Adrenal gland (tissue), 5 donors: ENCODE results near the gene SEZ6.

Experiments
- POLR2A ChIP-seq, 2 donors: fragments of 450-650 bp; IDR thresholded peaks; one replicate each; pipeline ENCODE4 v1.6.1; 2017; ENCODE audit warnings: antibody characterized with exemption in 2 of 2, mild to moderate bottlenecking in 2 of 2, moderate library complexity in 1 of 2
- TF ChIP-seq, protein P1 (sequence below), 6 experiments: fragments of 450-650 bp in 4 of 6; fragments of 200-600 bp in 2 of 6; sonication (generic) in 1 of 6; IDR thresholded peaks; 1 replicate in 5 of 6; 2 replicates in 1 of 6; pipeline versions ENCODE4 v1.5.1 to v1.8.0; 2016 to 2021; ENCODE audit warnings: antibody characterized with exemption in 6 of 6, mild to moderate bottlenecking in 2 of 6, moderate library complexity in 1 of 6
- donor health status: DM: no; HTN: no; CAD: no.

DNA sequence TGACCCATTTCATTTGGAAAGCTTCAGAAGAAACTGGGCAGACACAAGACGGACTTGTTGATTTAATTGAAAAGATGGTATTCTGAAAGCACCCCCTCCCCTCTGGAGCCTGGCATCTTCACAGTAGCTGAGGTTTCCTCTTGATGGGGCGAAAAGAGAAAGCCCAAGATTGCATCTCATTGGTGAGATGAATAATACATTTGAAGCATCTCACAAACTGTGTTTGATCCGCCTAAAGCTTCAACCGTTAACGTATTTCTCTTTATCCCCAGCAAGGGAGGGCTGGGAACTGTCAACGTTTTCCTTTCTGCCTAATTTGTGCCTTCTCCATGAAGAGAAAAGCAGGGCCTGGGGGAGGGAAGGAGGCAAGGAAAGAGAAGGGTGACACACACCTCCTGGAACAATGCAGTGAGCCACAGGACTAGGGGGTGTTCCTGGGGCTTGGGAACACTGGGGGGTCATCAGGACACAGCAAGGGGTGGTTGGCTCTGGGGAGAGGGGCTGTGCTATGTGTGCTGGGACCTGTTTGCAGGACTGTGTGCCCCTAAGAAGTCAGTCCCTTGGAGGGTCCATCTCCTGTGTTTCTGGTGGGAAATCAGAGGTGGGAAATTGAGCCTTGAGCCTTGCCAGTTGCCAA is 18.6 kb upstream of the SEZ6 start:
- TF ChIP-seq, protein P1, sequence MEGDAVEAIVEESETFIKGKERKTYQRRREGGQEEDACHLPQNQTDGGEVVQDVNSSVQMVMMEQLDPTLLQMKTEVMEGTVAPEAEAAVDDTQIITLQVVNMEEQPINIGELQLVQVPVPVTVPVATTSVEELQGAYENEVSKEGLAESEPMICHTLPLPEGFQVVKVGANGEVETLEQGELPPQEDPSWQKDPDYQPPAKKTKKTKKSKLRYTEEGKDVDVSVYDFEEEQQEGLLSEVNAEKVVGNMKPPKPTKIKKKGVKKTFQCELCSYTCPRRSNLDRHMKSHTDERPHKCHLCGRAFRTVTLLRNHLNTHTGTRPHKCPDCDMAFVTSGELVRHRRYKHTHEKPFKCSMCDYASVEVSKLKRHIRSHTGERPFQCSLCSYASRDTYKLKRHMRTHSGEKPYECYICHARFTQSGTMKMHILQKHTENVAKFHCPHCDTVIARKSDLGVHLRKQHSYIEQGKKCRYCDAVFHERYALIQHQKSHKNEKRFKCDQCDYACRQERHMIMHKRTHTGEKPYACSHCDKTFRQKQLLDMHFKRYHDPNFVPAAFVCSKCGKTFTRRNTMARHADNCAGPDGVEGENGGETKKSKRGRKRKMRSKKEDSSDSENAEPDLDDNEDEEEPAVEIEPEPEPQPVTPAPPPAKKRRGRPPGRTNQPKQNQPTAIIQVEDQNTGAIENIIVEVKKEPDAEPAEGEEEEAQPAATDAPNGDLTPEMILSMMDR (IDR thresholded peaks at IDR 0.05) = no peak
- TF ChIP-seq POLR2A (IDR thresholded peaks at IDR 0.05) = no peak
